Fibroblast of lung (primary cell): ENCODE data around the gene SFSWAP. TPM values are rescaled to one million over a fixed set of nuclear protein-coding genes. Genes with fewer than 3 reads are reported as not detected.

Source experiments
- DNase-seq, 2 donors: peaks; one replicate each; pipeline versions ENCODE4 v3.0.0 to v3.0.0-alpha.2; 2010; ENCODE audit warnings: low read depth in 2 of 2
- H2AFZ ChIP-seq: 2 replicates; pipeline ENCODE4 v1.5.1; 2012; ENCODE audit warnings: low read length, control low read depth, inconsistent platforms
- H3K27ac ChIP-seq: 2 replicates; pipeline ENCODE4 v1.5.1; 2011; ENCODE audit warnings: low read length, control low read depth; ENCODE audit not compliant: insufficient read depth
- H3K27me3 ChIP-seq: 2 replicates; pipeline ENCODE4 v1.5.1; 2011; ENCODE audit warnings: mild to moderate bottlenecking, low read length; ENCODE audit not compliant: control insufficient read depth, insufficient read depth
- H3K36me3 ChIP-seq: 2 replicates; pipeline ENCODE4 v1.5.1; 2011; ENCODE audit warnings: low read length; ENCODE audit not compliant: control insufficient read depth, insufficient read depth
- H3K4me1 ChIP-seq: 2 replicates; pipeline ENCODE4 v1.5.1; 2011; ENCODE audit warnings: low read length; ENCODE audit not compliant: control insufficient read depth, insufficient read depth; ENCODE audit errors: extremely low read depth
- H3K4me2 ChIP-seq: 2 replicates; pipeline ENCODE4 v1.5.1; 2011; ENCODE audit warnings: low read length, control low read depth; ENCODE audit not compliant: insufficient read depth; ENCODE audit errors: extremely low read depth
- H3K4me3 ChIP-seq, 4 experiments: fragments of 200-600 bp in 1 of 4; sonication (generic) in 1 of 4; replicated peaks in 1 of 4; 2 replicates each; pipeline ENCODE4 v1.5.1; 2011 to 2016; ENCODE audit warnings: low read length in 4 of 4, low read depth in 3 of 4, mild to moderate bottlenecking in 3 of 4, control low read depth in 2 of 4, inconsistent platforms in 1 of 4, mixed read lengths in 1 of 4; ENCODE audit not compliant: insufficient read depth in 1 of 4; ENCODE audit errors: control extremely low read depth in 1 of 4
- H3K79me2 ChIP-seq: 2 replicates; pipeline ENCODE4 v1.5.1; 2012; ENCODE audit warnings: mild to moderate bottlenecking, low read length, inconsistent platforms; ENCODE audit not compliant: control insufficient read depth, insufficient read depth
- H3K9ac ChIP-seq: 2 replicates; pipeline ENCODE4 v1.5.1; 2011; ENCODE audit warnings: mild to moderate bottlenecking, low read length, control low read depth; ENCODE audit not compliant: insufficient read depth
- H3K9me3 ChIP-seq: 2 replicates; pipeline ENCODE4 v1.5.1; 2012; ENCODE audit warnings: low read depth, low read length; ENCODE audit not compliant: control insufficient read depth, insufficient read depth
- H4K20me1 ChIP-seq: 2 replicates; pipeline ENCODE4 v1.5.1; 2011; ENCODE audit warnings: low read length; ENCODE audit not compliant: control insufficient read depth, insufficient read depth; ENCODE audit errors: extremely low read depth
- EZH2 ChIP-seq: IDR thresholded peaks from 2 replicates; pipeline ENCODE4 v1.5.1; 2012; ENCODE audit warnings: low read length, control low read depth, mild to moderate bottlenecking; ENCODE audit errors: missing control alignments
- polyA plus RNA-seq, 2 donors: library from polyadenylated mRNA; depleted of rRNA in 1 of 2; stranded (reverse) in 1 of 2; unstranded in 1 of 2; fragments of >200 nt; gene quantifications; 2 replicates each; pipeline ENCODE4 v1.2.1, GENCODE V29; 2011 to 2012; ENCODE audit warnings: missing spikeins in 1 of 2
- total RNA-seq: library from RNA; depleted of rRNA; stranded (reverse); fragments of >200 nt; gene quantifications from 2 replicates; pipeline ENCODE4 v1.2.1, GENCODE V29; 2014
- TF ChIP-seq, protein P1 (sequence below), 2 donors: IDR thresholded peaks in 1 of 2; conservative IDR thresholded peaks in 1 of 2; 1 replicate in 1 of 2; 2 replicates in 1 of 2; pipeline ENCODE4 v1.5.1; 2011 to 2012; ENCODE audit warnings: low read length in 2 of 2, control low read depth in 1 of 2, inconsistent platforms in 1 of 2, low read depth in 1 of 2, mild to moderate bottlenecking in 1 of 2

The SFSWAP gene
- total and polyA plus RNA-seq, 2 donors (not counting 1 experiment from before 2014, with no cell fraction given): 9.9 to 23.3 TPM

DNA sequence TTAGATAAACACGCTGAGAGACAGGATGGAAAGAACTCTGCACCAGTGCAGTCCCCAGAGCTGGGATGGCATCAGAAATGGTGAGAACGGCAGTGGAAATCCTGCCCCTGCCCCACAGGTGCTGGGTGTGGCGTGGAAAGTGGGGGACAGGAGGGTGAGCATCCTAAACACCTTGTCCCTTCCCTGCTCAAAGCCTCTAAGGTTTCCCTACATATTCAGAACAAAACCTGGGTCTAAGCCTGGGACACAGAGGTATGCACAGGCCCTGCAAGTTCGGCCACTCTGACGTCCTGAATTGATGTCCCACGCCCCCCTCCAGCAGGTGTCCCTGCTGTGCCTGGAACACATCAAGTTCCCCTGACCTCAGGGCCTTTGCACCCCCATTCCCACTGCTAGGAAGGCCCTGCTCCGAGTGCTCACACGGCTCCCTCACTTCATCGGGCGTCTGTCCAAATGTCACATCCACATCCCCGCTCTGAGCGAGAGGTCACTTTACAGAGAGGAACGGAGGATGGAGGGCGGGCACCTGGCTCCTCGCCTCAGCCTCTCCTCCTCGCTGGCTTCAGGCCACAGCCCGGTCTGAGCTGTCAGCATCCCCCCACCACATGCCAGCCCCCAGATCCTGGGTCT, 38.5 kb upstream of the SFSWAP start:
- no peaks in the 10 kb centered on the region for H3K4me1 ChIP-seq
- H3K9ac ChIP-seq: no peak overlapping the region
- no peaks in the 10 kb centered on the region for H3K79me2 ChIP-seq
- no peak overlapping the region for H2AFZ ChIP-seq
- DNase-seq: no peak
- no peaks in the 10 kb centered on the region for H4K20me1 ChIP-seq
- no peak overlapping the region for H3K4me2 ChIP-seq
- no peak overlapping the region for H3K4me3 ChIP-seq
- H3K9me3 ChIP-seq: no peaks in the 10 kb centered on the region
- TF ChIP-seq EZH2: no peak
- TF ChIP-seq, protein P1, sequence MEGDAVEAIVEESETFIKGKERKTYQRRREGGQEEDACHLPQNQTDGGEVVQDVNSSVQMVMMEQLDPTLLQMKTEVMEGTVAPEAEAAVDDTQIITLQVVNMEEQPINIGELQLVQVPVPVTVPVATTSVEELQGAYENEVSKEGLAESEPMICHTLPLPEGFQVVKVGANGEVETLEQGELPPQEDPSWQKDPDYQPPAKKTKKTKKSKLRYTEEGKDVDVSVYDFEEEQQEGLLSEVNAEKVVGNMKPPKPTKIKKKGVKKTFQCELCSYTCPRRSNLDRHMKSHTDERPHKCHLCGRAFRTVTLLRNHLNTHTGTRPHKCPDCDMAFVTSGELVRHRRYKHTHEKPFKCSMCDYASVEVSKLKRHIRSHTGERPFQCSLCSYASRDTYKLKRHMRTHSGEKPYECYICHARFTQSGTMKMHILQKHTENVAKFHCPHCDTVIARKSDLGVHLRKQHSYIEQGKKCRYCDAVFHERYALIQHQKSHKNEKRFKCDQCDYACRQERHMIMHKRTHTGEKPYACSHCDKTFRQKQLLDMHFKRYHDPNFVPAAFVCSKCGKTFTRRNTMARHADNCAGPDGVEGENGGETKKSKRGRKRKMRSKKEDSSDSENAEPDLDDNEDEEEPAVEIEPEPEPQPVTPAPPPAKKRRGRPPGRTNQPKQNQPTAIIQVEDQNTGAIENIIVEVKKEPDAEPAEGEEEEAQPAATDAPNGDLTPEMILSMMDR (conservative IDR thresholded peaks at IDR 0.05 in 1 of 2, IDR thresholded peaks at IDR 0.05 in 1 of 2; ENCODE audit: low read depth in 1 of 2, low read length in 2 of 2): no peak
- H3K27ac ChIP-seq: no peak overlapping the region
- no peaks in the 10 kb centered on the region for H3K36me3 ChIP-seq
- no peaks in the 10 kb centered on the region for H3K27me3 ChIP-seq

DNA sequence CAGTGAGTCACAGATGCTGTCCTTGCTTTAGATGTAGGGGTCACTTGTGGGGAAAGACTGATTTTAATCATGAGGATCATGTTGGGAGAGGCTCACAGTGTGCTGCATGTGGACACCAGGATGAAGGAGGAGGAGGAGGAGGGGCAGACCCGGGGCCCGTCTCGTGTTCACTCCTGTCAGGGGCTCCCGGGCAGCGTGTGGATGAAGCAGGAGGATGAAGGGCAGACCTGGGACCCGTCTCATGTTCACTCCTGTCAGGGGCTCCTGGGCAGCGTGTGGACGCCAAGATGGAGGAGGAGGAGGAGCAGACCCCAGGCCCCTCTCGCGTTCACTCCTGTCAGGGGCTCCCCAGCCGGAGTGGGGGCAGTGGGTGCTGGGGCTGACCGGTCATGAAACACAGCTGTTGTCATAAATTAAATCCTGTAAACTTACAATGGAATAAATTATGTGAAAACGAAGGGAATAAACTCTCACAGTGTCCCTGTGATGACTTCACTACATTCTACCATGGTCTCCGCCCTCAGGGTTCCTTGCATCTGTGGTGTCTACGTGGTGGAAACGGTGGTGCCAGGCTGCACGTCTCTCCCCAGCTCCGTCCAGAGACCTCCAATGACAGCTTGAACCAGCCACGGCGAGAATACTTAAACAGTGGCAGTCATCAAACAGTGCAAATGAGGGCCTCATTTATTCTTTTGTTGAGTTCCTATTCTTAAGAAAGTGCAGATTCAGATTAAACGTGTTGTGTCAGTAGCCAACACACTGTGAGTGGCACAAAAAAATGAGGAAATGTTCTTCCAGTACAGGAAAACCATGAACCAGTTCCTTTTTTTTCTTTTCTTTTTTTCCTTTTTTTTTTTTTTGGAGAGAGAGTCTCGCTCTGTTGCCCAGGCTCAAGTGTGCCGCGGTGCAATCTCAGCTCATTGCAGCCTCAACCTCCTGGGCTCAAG, 37.7 kb upstream of the SFSWAP start:
- no peak overlapping the region for H2AFZ ChIP-seq
- no peak overlapping the region for H3K4me3 ChIP-seq
- no peaks in the 10 kb centered on the region for H3K4me1 ChIP-seq
- no peaks in the 10 kb centered on the region for H3K9me3 ChIP-seq
- no peak for TF ChIP-seq EZH2
- TF ChIP-seq, protein P1 (conservative IDR thresholded peaks at IDR 0.05 in 1 of 2, IDR thresholded peaks at IDR 0.05 in 1 of 2; ENCODE audit: low read depth in 1 of 2, low read length in 2 of 2): no peak
- no peaks in the 10 kb centered on the region for H3K36me3 ChIP-seq
- no peaks in the 10 kb centered on the region for H3K27me3 ChIP-seq
- DNase-seq: no peak
- no peak overlapping the region for H3K27ac ChIP-seq
- no peaks in the 10 kb centered on the region for H4K20me1 ChIP-seq
- H3K79me2 ChIP-seq: no peaks in the 10 kb centered on the region
- H3K4me2 ChIP-seq: no peak overlapping the region
- H3K9ac ChIP-seq: no peak overlapping the region

DNA sequence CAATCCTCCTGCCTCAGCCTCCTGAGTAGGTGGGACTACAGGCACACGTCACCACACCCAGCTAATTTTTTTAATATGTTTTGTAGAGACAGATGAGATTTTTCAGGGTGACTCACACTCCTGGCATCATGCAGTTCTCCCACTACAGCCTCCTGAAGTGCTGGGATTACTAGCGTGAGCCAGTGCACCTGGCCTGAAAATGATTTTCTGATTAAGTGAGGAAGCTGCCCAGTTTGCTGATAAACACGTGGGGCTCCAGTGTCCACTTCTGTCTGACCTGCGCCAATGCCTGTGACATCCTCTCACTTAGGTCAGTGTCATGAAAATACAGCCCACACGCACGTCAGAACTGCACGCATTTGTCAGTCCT, 37.0 kb upstream of the SFSWAP start:
- Histone ChIP-seq H3K9ac (no peak overlapping the region), H4K20me1 (no peaks in the 10 kb centered on the region), H3K79me2 (no peaks in the 10 kb centered on the region), H3K4me3 (no peak overlapping the region), H3K4me2 (no peak overlapping the region), H3K27ac (no peak overlapping the region), H3K36me3 (no peaks in the 10 kb centered on the region), H2AFZ (no peak overlapping the region), H3K4me1 (no peaks in the 10 kb centered on the region), H3K27me3 (no peaks in the 10 kb centered on the region), H3K9me3 (no peaks in the 10 kb centered on the region)
- peak; percentile 1 to 21 for DNase-seq
- TF ChIP-seq, protein P1 (conservative IDR thresholded peaks at IDR 0.05 in 1 of 2, IDR thresholded peaks at IDR 0.05 in 1 of 2; ENCODE audit: low read depth in 1 of 2, low read length in 2 of 2): no peak
- TF ChIP-seq EZH2: no peak
